Stimulated activated CD8-positive, alpha-beta memory T cell treated with anti-CD3 and anti-CD28 coated beads, Interleukin-7, amount 100 ng/mL, for 24 hours (primary cell): ENCODE measurements around the gene SIL1.
"Not testable (repeated sequence)": the region's sequence is repeated elsewhere in the genome, so short reads cannot be mapped to it uniquely, and the experiment has no call there.

Source experiments
- DNase-seq: peaks from one replicate; pipeline ENCODE4 v3.0.0-alpha.2; 2020; ENCODE audit warnings: low read depth

The SIL1 gene

GRCh38 chr5:139174382-139174781, 23.8 kb downstream of the SIL1 start:
- DNase-seq, result not testable (repeated sequence)

DNA sequence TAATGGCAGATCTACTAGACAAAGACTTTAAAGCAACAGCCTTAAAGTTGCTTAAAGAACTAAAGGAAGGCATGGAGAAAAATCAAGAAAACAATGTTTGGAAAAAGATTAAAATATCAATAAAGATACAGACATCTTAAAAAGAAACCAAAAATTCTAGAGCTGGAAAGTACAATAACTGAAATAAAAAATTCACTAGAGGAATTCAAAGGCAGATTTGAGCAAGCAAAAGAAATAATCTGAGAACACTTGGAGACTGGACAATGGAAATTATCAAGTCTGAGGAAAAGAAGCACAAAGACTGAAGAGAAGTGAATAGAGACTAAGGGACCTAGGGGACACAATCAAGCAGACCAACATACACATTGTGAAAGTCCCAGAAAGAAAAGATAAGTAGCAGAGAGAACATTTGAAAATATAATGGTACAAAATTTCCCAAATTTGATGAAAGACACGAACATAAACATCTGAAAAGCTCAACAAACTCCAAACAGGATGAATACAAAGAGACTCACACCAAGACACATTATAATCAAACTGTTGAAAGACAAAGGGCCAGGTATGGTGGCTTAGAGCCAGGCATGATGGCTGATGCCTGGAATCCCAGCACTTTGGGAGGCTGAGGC, 26.3 kb downstream of the SIL1 start:
- no peak for DNase-seq

- DNase-seq, result no peak
Observed at GRCh38 chr5:139167952-139168720, 30.0 kb downstream of the SIL1 start.

DNA sequence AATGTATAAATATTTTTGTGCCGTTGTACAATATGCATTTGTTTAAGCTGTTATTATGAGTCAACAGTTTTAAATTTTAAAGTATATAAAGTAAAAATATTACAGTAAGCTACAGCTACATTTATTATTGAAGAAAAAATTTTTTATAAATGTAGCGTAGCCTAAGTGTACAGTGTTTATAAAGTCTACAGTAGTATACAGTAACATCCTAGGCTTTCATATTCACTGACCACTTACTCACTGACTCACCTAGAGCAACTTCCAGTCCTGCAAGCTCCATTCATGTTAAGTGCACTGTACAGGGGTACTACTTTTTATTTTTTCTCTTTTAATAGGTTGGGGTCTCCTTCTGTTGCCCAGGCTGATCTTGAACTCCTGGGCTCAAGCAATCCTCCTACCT, 30.6 kb downstream of the SIL1 start:
- no peak for DNase-seq

GRCh38 chr5:139167063-139167462, 31.1 kb downstream of the SIL1 start:
- DNase-seq, result no peak

DNA sequence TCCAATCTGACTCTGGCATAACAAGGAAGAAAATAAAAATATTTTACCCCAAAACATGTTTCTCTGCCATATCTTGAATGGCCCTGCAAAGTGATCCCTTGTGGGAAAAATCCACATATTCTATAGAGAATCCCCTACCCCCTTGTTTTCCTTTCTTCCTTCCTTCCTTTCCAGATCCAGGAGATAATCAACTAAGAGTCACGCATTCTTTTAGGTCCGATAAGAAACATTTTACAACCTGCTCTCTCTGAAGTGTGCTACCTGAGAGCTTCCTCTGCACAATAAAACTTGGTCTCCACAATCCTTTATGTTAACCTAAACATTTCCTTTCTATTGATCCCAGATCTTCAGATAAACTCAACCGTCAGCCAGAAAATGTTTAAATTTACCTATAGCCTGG, 33.3 kb downstream of the SIL1 start:
- not testable (repeated sequence) for DNase-seq

GRCh38 chr5:139164020-139164419, 34.1 kb downstream of the SIL1 start:
- no peak for DNase-seq

DNA sequence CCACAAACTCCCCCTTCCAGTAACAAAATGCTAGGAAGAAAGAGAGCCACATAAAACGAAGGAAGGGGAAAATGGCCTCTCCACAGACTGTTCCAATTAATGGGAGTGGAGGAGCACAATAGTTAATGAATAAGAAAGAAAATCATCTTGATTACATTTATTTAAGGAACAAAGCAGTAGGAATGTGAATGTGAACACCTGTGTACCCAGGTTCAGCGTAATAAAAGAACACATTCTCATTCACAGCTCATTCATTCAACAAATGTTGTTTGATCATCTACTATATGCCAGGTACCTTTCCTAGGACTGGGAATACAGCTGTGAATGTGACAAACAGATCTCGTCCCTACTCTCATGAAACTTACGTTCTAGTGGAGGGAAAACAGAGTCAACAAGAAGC, 35.7 kb downstream of the SIL1 start:
- no peak for DNase-seq

- no peak for DNase-seq
Observed at GRCh38 chr5:139158791-139159190, 39.4 kb downstream of the SIL1 start.

DNA sequence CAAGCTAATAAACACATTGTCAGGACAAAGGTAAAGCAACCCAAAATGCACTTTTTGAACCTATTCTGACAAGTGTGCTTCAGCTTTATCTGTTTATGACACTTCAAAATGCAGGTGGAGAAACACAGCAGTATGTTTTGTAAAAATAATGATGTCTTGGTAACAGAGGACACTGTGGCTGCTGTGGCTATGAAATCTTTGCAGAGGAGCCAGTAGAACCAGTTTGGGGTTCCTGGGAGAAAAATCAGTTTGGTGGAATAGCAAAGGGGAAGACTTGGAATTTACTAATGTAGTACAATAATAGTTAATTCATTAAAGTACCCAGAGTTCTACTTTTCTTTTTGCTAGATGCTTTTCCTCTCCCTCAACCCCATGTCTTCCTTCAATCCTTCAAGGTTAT, 40.6 kb downstream of the SIL1 start:
- no peak for DNase-seq

DNA sequence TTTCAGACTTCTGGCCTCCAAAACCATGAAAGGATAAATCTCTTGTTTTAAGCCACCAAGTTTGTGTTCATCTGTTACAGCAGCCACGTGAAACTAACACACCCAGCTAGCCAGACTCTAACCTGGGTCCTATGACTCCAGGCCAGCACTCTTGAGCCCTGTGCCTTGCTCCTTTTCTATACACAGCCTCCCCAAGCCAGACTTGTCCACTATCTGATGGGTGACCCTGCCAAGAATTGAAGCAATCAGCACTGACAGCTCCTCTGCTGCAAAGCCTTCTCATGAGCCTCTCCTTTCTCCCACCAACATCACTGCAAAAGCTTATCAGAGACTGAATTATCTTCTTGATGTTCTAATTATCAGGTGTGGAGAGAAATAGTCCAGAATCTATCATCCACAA, 41.4 kb downstream of the SIL1 start:
- DNase-seq, result no peak

DNA sequence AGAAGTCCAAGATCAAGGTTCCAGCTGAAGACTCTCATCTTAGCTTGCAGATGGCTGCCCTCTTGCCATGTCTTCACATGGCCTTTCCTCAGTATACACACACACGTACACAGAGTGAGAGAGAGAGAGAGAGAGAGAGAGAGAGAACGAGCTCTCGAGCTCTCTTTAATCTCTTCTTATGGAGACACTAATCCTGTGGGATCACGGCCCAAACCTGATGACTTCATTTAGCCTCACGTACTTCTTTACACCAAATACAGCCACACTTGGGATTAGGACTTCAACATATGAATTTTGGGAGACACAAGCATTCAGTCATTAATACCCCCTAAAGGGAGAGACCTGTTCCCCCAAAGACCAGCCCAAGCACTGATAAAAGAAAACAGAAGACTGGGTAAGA, 42.8 kb downstream of the SIL1 start:
- DNase-seq, result no peak

DNA sequence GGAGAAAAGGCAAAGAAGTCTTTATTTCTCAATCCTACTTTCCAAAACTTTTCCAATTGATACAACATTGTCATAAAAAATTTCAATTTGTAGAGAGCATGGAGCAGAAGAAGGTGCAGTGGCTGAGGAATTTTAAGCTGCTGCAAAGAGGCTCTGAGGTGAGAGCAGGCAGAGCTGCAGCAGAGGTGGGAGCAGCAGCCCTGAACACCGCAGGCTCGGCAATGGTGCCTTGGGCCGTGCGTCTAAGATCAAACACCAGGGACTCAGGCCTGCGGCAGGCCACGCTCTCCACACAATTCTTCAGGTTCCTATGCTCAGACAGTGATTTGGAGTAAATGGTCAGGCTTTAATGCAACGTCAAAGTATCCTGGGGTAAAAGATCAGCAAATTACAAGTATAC, 46.3 kb downstream of the SIL1 start:
- no peak for DNase-seq

DNA sequence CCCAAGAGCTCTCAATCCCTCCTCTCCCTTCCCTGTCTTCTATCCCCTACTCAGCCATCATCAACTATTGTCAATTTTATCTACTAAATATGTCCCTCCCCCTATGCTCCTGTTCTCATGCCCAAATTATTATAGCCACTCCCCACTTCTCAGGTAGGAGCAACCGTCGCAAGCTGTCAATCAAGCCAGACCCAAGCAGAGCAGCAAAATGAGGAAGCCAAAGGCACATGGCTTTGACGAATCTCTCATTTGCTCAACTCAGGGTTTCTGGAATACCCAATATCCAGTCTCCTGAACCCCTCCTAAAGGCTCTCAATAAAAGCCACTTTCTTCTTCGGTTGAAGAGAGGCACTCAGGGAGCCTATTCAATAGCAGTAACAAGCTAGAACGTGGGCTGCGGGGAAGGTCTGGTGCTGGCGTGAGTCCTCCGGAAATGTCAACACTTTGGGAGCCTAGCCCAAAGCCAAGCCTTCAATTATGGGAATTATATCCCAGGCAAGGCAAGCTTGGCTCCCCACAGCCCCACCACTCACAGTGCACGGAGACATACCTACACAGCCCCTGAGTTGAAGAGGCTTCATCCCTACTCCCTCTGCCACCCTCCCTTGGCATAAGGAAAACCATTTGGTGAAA, 47.7 kb downstream of the SIL1 start:
- no peak for DNase-seq

DNA sequence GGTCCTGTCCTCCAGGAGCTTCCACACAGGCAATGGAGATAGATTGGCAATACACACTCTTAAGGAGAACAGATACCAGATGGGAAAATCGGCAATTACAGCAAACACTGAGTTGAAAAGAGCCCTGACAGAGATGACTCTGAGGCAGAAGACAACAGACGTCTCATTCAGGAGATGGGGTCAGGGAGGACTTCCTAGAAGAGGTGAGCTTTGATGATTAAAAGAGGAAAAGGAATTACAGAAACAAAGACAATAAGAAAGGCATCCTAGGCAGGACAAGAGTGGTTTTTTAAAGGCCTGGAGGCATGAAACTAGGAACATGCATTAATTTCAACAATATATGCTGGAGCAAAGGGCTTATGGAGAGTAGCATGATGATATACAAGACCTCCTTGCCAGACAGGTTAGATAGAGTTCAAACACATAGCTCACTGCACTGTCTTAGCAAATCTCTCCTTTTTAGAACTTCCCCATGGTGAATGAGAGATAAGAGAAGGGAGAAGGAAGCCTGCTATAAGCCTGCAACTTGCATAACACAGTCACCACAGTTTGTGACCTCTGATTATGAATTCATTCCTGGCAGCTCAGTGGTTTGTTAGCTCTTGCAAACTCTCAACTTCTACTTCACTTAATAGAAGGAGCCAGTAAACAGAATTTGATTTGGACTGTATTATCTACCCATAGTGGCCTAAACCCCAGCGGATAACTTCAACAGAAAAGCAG, 48.5 kb downstream of the SIL1 start:
- DNase-seq, result no peak

DNA sequence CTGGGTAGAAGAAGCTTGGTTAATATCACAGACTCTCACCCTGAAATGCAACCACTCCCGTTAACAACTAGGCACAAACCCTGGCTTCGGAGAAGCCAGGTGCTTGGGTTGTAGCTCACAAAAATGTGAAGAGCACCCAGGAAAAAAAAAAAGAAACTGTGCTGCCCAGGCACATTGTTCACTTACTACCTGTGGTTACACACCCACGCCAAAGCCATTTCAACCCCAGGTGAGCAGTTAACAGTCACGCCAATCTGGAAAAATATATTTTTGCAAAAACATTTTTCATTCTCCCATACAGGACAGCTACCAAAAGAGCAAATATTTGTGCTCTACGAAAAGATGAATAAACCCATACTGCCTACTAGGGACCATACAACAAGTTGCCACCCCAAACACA, 49.2 kb downstream of the SIL1 start:
- DNase-seq, result no peak

DNA sequence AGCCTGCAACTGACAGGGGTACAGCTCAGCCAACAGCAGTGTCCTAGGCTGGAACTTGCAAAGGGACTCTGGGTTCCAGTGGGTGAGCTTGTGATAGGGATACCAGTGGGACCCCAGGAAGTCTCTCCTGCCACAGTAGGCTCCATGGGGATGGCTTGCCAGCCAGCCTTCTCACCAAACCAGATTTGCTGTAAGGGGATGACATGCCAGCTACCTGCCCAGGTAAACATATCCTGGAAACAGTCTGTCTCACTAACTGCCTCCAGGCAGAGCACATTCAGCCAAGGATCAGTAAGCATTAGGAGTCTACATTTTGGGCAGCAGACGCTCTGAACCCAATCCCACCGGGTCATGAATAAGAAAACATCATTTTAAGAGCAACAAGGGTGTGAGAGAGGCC, 49.9 kb downstream of the SIL1 start:
- DNase-seq, result no peak

DNA sequence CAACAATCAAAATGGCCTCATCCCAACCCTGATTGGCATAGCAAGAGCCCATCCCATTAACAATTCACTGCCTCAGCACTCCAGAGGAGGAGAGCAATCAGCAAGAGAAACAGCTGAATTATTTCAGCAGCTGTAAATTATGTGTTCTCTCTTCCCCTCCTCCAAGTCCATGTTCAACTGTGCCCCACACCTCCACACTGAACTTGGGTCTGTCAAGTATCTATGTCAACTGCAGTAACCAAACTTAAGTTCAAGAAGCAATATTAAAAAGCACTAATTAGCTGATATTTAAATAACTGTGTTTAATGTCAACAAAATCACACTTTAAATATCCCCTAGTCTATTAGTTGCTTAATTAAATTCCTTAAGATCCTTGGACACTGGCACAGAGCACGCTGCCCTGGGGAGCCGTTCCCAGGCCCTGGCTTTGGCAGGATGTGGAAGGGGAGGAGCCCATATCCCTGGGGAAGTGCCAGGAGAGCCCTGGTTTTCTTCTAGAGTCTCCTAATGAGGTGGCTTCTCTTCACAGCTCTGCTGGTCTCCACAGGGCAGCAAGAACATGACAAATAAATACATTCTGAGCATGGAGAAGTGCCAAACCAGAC, 50.6 kb downstream of the SIL1 start:
- no peak for DNase-seq

DNA sequence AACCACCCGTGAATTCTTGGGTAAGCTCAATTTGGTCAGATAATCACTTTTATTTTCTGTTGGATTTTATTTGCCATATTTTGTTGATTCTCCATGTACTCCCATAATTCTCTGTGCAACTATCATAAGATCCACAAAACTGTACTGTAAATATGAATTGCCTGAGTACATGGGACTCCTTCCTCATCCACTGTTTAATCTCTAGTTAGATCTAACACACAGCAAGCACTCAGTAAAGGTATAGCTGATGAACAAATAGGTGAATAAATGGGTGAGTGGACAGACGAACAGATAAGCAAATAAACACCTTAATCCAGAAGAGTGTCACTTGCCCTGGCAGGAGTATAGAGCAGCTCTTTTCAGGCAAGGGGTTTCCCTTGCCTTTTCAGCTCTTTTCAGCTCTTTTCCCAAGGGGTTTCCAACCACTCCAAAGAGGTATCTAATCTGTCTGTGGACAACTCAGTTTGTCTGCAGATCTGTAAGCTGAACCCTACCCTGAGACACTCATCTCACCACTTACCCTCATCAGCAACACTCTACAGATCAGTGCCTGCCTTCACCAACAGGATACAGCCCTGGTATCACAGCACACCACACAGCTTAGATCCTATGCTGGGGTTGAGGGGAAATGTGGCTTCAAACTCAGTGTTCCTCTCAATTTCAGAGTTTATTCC, 51.2 kb downstream of the SIL1 start:
- DNase-seq, result no peak

DNA sequence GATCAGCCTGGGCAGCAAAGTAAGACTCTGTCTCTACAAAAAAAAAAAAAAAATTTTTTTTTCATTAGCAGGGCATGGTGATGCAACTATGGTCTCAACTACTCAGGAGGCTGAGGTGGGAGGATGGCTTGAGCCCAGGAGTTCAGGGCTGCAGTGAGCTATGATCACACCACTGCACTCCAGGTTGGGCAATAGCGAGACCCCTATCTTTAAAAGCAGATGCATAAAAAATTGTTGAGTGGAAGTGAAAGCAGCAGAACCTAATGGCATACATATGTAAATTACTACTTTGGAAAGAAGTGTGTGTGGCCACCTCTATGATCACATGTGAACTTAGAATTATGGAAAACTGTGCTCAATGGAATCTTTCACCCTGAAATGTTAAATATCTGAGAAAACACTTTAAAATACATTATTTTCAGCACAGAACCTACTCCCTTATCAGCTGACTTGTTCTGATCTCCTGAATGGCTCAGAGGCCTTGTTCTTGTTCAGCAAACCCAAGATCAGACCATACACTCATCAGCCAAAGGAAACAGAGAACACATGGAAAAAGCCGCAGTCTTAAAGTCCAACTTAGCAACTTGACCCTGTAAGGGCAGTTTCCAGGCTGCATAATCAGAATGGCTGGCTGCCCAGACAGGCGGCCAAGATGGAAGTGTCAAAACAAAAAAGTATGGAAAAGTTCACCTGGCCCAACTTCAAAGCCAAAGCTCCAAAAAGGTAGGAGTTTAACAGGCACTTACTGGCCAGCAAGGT, 56.5 kb downstream of the SIL1 start:
- no peak for DNase-seq

DNA sequence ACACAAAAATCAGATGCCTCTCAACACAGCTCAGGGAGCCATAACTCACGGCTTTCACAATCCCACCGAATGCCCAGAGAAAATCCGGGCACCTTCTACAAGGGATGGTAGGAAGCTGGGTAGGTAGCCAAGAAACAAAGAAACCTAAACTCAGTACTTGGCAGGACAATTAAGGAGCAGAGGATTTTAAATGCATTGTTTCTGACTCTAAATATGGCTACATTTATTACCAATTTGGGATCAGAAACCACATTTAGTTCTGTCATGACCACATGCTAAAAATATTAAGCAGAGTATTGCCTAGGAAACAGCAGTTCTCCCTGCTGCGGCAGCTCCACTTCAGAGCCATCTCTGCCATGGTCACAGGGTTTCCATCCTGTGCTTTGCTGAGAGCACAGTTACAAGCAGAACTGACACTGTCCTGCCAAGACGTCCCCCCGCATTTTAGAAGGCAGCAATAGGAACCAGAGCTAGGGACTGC, 57.5 kb downstream of the SIL1 start:
- DNase-seq, result no peak
